ENCODE data around the gene DCAF5. TPM values are rescaled to one million over a fixed set of nuclear protein-coding genes. Genes with fewer than 3 reads are reported as not detected.

Gene DCAF5
- total and polyA plus RNA-seq, 2 of the 8 experiments (the other 6 are each of a cell fraction or from before 2014, with no cell fraction given): 24.3 to 31.0 TPM

DNA sequence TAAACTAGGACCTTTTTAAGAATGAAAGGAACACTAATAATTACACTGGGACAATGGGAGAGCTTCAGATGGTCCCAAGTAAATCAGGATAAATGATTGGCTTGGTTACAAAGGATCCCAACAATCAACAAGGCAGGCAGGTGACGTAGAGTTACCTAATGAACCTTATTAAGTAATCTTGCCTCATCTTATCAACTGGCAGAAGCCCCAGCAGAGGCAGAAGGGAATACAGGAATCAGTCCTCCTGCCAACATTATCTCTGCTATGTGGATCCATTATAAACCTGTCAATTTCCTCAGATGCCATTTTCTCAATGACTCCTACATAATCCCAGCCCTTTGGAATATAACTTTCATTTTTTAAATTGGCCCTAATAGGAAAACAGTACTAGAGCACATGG lies 11.4 kb downstream of the DCAF5 start:
- Histone ChIP-seq H2BK5ac (ENCODE audit: low read depth, low read length) (no peak overlapping the region), H4K5ac (ENCODE audit: insufficient read length, low read depth, low read length) (no peak overlapping the region), H3K4me2 (ENCODE audit: insufficient read depth in 1 of 2, low read depth in 2 of 2, low read length in 2 of 2) (no peak overlapping the region), H3K18ac (ENCODE audit: extremely low read depth, low read length) (no peak overlapping the region), H3K27me3 (replicated peaks in 1 of 4; ENCODE audit: control insufficient read depth in 3 of 4, extremely low read depth in 1 of 4, insufficient read depth in 3 of 4, low read length in 3 of 4) (no peaks in the 10 kb centered on the region), H3K14ac (ENCODE audit: insufficient read length) (no peak overlapping the region), H3K4ac (replicated peaks; ENCODE audit: insufficient read length, low read depth, low read length) (no peak overlapping the region), H4K91ac (replicated peaks; ENCODE audit: insufficient read length, low read length) (no peak overlapping the region), H3K4me1 (replicated peaks in 1 of 4; ENCODE audit: control insufficient read depth in 3 of 4, insufficient read depth in 4 of 4, low read length in 3 of 4) (peaks cover 0 to 9% (median 3%) of the 10 kb centered on the region in 4 experiments; a peak in 2 of 7 replicates), H3K27ac (ENCODE audit: low read depth, low read length) (no peak overlapping the region), H2BK15ac (ENCODE audit: low read length) (no peak overlapping the region), H2BK20ac (ENCODE audit: low read length) (no peak overlapping the region), H3K36me3 (ENCODE audit: control insufficient read depth in 2 of 4, insufficient read depth in 4 of 4, low read length in 3 of 4) (no peaks in the 10 kb centered on the region), H2BK12ac (ENCODE audit: low read depth, low read length) (no peak overlapping the region), H4K8ac (ENCODE audit: extremely low read depth, insufficient read depth, low read length) (no peak overlapping the region), H3K79me1 (ENCODE audit: low read depth, low read length) (peaks cover 7% of the 10 kb centered on the region; the same call in 1 of the 2 replicates), H4K20me1 (replicated peaks in 1 of 2; ENCODE audit: control insufficient read depth in 1 of 2, insufficient read depth in 2 of 2, low read length in 2 of 2) (peaks cover 0 to 3% of the 10 kb centered on the region in 2 experiments), H2BK120ac (replicated peaks; ENCODE audit: low read depth, low read length) (no peak overlapping the region), H3K23me2 (ENCODE audit: low read depth, low read length) (no peaks in the 10 kb centered on the region), H3K79me2 (ENCODE audit: control insufficient read depth in 1 of 2, insufficient read depth in 2 of 2, low read length in 2 of 2) (peaks cover 0 to 25% of the 10 kb centered on the region in 2 experiments; a peak in 2 of 4 replicates), H3K9ac (replicated peaks in 1 of 4; ENCODE audit: extremely low read depth in 1 of 4, low read depth in 3 of 4, low read length in 3 of 4) (no peak overlapping the region), H3K56ac (replicated peaks; ENCODE audit: insufficient read length, low read depth, low read length) (no peak overlapping the region), H2AFZ (ENCODE audit: low read length) (no peak overlapping the region), H2AK5ac (ENCODE audit: low read depth, low read length) (no peak overlapping the region), H3K4me3 (ENCODE audit: extremely low read depth in 1 of 4, insufficient read depth in 2 of 4, low read depth in 3 of 4, low read length in 4 of 4) (no peak overlapping the region), H3K23ac (ENCODE audit: insufficient read length) (no peak overlapping the region), H3K9me3 (ENCODE audit: insufficient read depth in 2 of 2, low read depth in 1 of 2, low read length in 1 of 2) (no peaks in the 10 kb centered on the region)
- ChIA-PET POLR2A (ENCODE audit: partially characterized antibody) (interaction anchor here (0.8 to 1.6 kb wide), 2 partner anchors 10 to 175 kb away, joined by 3 to 6 read pairs; no protein-coding TSS in a partner anchor), CTCF (ENCODE audit: partially characterized antibody) (interaction anchor here (3.9 to 6.3 kb wide), 2 partner anchors 9 to 13 kb away, joined by 27 to 31 read pairs; partner anchors contain the start of gene DCAF5)
- 100% methylated on average over 1 of the region's 1 CpG; no CpG with 5 or more reads in 1 of the 2 experiments for WGBS, 2 experiments (ENCODE audit: extremely low coverage in 1 of 2, insufficient coverage in 1 of 2, insufficient read length in 1 of 2, insufficient replicate concordance in 2 of 2, low coverage in 1 of 2, low lambda C conversion rate in 2 of 2, missing lambda C conversion rate in 1 of 2)
- no peak for DNase-seq (ENCODE audit: low read depth in 1 of 2, low spot score in 2 of 2)
- no peak for FAIRE-seq
- TF ChIP-seq BCL11A (IDR thresholded peaks at IDR 0.05; ENCODE audit: low read depth in 2 of 2, low read length in 2 of 2): no peak
- no peak for TF ChIP-seq NRF1 (IDR thresholded peaks at IDR 0.05; ENCODE audit: low read depth, low read length)
- TF ChIP-seq ASH2L (IDR thresholded peaks at IDR 0.05; ENCODE audit: low read length): no peak
- TF ChIP-seq GTF2F1 (IDR thresholded peaks at IDR 0.05; ENCODE audit: borderline replicate concordance, low read depth, low read length): no peak
- no peak for TF ChIP-seq CTBP2 (IDR thresholded peaks at IDR 0.05; ENCODE audit: borderline replicate concordance, insufficient read depth, insufficient read length, low read length)
- TF ChIP-seq, protein P1, sequence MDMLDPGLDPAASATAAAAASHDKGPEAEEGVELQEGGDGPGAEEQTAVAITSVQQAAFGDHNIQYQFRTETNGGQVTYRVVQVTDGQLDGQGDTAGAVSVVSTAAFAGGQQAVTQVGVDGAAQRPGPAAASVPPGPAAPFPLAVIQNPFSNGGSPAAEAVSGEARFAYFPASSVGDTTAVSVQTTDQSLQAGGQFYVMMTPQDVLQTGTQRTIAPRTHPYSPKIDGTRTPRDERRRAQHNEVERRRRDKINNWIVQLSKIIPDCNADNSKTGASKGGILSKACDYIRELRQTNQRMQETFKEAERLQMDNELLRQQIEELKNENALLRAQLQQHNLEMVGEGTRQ (IDR thresholded peaks at IDR 0.05; ENCODE audit: low read length): no peak
